PC-9 (cell line): ENCODE results near the gene ELANE. TPM values are rescaled to one million over a fixed set of nuclear protein-coding genes. Genes with fewer than 3 reads are reported as not detected.

Experiments used
- BruUV-seq: library from RNA; stranded (reverse); fragments of 400-500 nt; replicated peaks from 2 replicates; lab custom pipeline; 2021; lab: Mats Ljungman, UMichigan
- CTCF ChIA-PET: fragments of 300-600 bp; sonication (Branson Sonifier 250); formaldehyde crosslinking; loops from one replicate; lab custom pipeline; 2022; ENCODE audit warnings: antibody characterized with exemption; lab: Charles Lee
- POLR2A ChIA-PET: fragments of 300-600 bp; sonication (Branson Sonifier 250); formaldehyde crosslinking; loops from one replicate; lab custom pipeline; 2022; ENCODE audit warnings: antibody characterized with exemption; ENCODE audit not compliant: unreplicated experiment; lab: Charles Lee
- DNase-seq, 2 experiments: peaks; one replicate each; pipeline versions ENCODE4 v3.0.0 to v3.0.0-alpha.2; 2015 to 2022; ENCODE audit warnings: mixed read lengths in 1 of 2
- H2AFZ ChIP-seq: fragments of 200-600 bp; sonication (generic); 2 replicates; pipeline ENCODE4 v1.8.1; 2017; ENCODE audit warnings: antibody characterized with exemption
- H3F3A ChIP-seq: fragments of 200-600 bp; sonication (generic); 2 replicates; pipeline ENCODE4 v1.8.1; 2017; ENCODE audit warnings: antibody characterized with exemption, mild to moderate bottlenecking, low read depth; ENCODE audit not compliant: insufficient read depth
- H3K27ac ChIP-seq: fragments of 200-600 bp; sonication (generic); 2 replicates; pipeline ENCODE4 v1.6.1; 2016; ENCODE audit warnings: mixed run types
- H3K27me3 ChIP-seq: fragments of 200-600 bp; sonication (generic); 2 replicates; pipeline ENCODE4 v1.6.1; 2016; ENCODE audit warnings: low read depth, mixed run types; ENCODE audit not compliant: insufficient read depth
- H3K36me3 ChIP-seq: fragments of 200-600 bp; sonication (generic); 2 replicates; pipeline ENCODE4 v1.6.1; 2016; ENCODE audit warnings: low read depth, mixed run types
- H3K4me1 ChIP-seq: fragments of 200-600 bp; sonication (generic); replicated peaks from 2 replicates; pipeline ENCODE4 v1.6.1; 2016; ENCODE audit warnings: mixed run types; ENCODE audit not compliant: insufficient read depth
- H3K4me2 ChIP-seq: fragments of 200-600 bp; sonication (generic); 2 replicates; pipeline ENCODE4 v1.6.1; 2017; ENCODE audit warnings: mixed run types
- H3K4me3 ChIP-seq: fragments of 200-600 bp; sonication (generic); 2 replicates; pipeline ENCODE4 v1.6.1; 2016; ENCODE audit warnings: mixed run types
- H3K79me2 ChIP-seq: fragments of 200-600 bp; sonication (generic); 2 replicates; pipeline ENCODE4 v1.6.1; 2017; ENCODE audit warnings: low read depth, mixed run types
- H3K9me2 ChIP-seq: fragments of 200-600 bp; sonication (generic); 2 replicates; pipeline ENCODE4 v1.8.1; 2017; ENCODE audit warnings: mild to moderate bottlenecking; ENCODE audit not compliant: insufficient read depth
- H3K9me3 ChIP-seq: fragments of 200-600 bp; sonication (generic); 2 replicates; pipeline ENCODE4 v1.8.1; 2016; ENCODE audit warnings: low read depth; ENCODE audit not compliant: insufficient read depth
- H4K20me1 ChIP-seq: fragments of 200-600 bp; sonication (generic); 2 replicates; pipeline ENCODE4 v1.8.1; 2017; ENCODE audit not compliant: insufficient read depth
- CTCF ChIP-seq: fragments of 200-600 bp; sonication (generic); conservative IDR thresholded peaks from 2 replicates; pipeline ENCODE4 v1.6.1; 2017; ENCODE audit warnings: mixed run types, antibody characterized with exemption, mild to moderate bottlenecking, moderate library complexity
- EZH2 ChIP-seq: fragments of 200-600 bp; sonication (generic); IDR thresholded peaks from 2 replicates; pipeline ENCODE4 v1.8.0; 2017; ENCODE audit warnings: antibody characterized with exemption, low read depth
- intact Hi-C: fragments of 100-400 bp; cut with micrococcal nuclease; formaldehyde crosslinking; loops from one replicate; pipeline ENCODE4 v1.10.0; 2022; ENCODE audit not compliant: unreplicated experiment
- total RNA-seq: library from RNA; stranded (reverse); gene quantifications from 2 replicates; pipeline ENCODE4 v1.2.3, GENCODE V29; 2021

The ELANE gene
- total RNA-seq, 1 experiment from 2014 or later, result not detected

GRCh38 chr19:896999-897398, 44.9 kb downstream of the ELANE start:
- Histone ChIP-seq H3F3A (peaks cover 10% of the 10 kb centered on the region; the same call in 1 of the 2 replicates), H3K4me2 (no peak overlapping the region), H3K9me3 (no peaks in the 10 kb centered on the region), H3K4me1 (no peaks in the 10 kb centered on the region), H3K79me2 (peaks cover 4% of the 10 kb centered on the region; the same call in 1 of the 2 replicates), H2AFZ (no peak overlapping the region), H3K4me3 (no peak overlapping the region), H4K20me1 (peaks cover 14% of the 10 kb centered on the region; the same call in 1 of the 2 replicates), H3K27me3 (no peaks in the 10 kb centered on the region), H3K9me2 (no peaks in the 10 kb centered on the region), H3K36me3 (no peaks in the 10 kb centered on the region), H3K27ac (no peak overlapping the region)
- no peak for TF ChIP-seq CTCF
- no peak for TF ChIP-seq EZH2
- BruUV-seq, result no TSS peak
- ChIA-PET POLR2A (no interaction called here), CTCF (no interaction called here)
- intact Hi-C loops, result no loop called here
- no peak for DNase-seq

GRCh38 chr19:897442-898039, 45.4 kb downstream of the ELANE start:
- Histone ChIP-seq H4K20me1 (peaks cover 16% of the 10 kb centered on the region; the same call in 1 of the 2 replicates), H3K79me2 (no peaks in the 10 kb centered on the region), H3K36me3 (no peaks in the 10 kb centered on the region), H3F3A (peaks cover 10% of the 10 kb centered on the region; the same call in 1 of the 2 replicates), H3K27me3 (no peaks in the 10 kb centered on the region), H3K27ac (no peak overlapping the region), H3K4me1 (no peaks in the 10 kb centered on the region), H2AFZ (no peak overlapping the region), H3K9me2 (no peaks in the 10 kb centered on the region), H3K9me3 (no peaks in the 10 kb centered on the region), H3K4me2 (no peak overlapping the region), H3K4me3 (no peak overlapping the region)
- no TSS peak for BruUV-seq
- intact Hi-C loops, result no loop called here
- ChIA-PET POLR2A (no interaction called here), CTCF (interaction anchor here (0.5 kb wide), 1 partner anchor 9 kb away, joined by 9 read pairs; no protein-coding TSS in a partner anchor)
- DNase-seq, result no peak
- TF ChIP-seq CTCF, result peak; percentile 22; the same call in 1 of the 2 replicates
- no peak for TF ChIP-seq EZH2

GRCh38 chr19:898663-899062, 46.6 kb downstream of the ELANE start:
- no peaks in the 10 kb centered on the region for H3K79me2 ChIP-seq
- intact Hi-C loops, result no loop called here
- TF ChIP-seq EZH2 (no peak), CTCF (no peak)
- no peaks in the 10 kb centered on the region for H3K9me3 ChIP-seq
- no peak overlapping the region for H3K4me2 ChIP-seq
- no peak overlapping the region for H2AFZ ChIP-seq
- ChIA-PET POLR2A (no interaction called here), CTCF (interaction anchor here (0.5 kb wide), 1 partner anchor 90 kb away, joined by 23 read pairs; no protein-coding TSS in a partner anchor)
- no peaks in the 10 kb centered on the region for H3K36me3 ChIP-seq
- no peak overlapping the region for H3K27ac ChIP-seq
- H3K4me1 ChIP-seq, result no peaks in the 10 kb centered on the region
- no peaks in the 10 kb centered on the region for H3K9me2 ChIP-seq
- H3F3A ChIP-seq, result peaks cover 10% of the 10 kb centered on the region; the same call in 1 of the 2 replicates
- no peaks in the 10 kb centered on the region for H3K27me3 ChIP-seq
- no TSS peak for BruUV-seq
- peaks cover 25% of the 10 kb centered on the region for H4K20me1 ChIP-seq
- no peak overlapping the region for H3K4me3 ChIP-seq
- no peak for DNase-seq
